K562 (cell line): Measurements from ENCODE around the gene DLG4. TPM values are rescaled to one million over a fixed set of nuclear protein-coding genes. Genes with fewer than 3 reads are reported as not detected.

Source experiments
- ATAC-seq: fragments of 200-7000 bp; cut with Tn5 transposase; 3 replicates; pipeline ENCODE4 v1.9.1; 2020; ENCODE audit warnings: moderate library complexity
- BruUV-seq: library from RNA; stranded (reverse); fragments of 400-500 nt; replicated peaks from 2 replicates; lab custom pipeline; 2021; lab: Mats Ljungman, UMichigan
- CTCF ChIA-PET: fragments of 300-600 bp; formaldehyde crosslinking; extraction: SDS; loops from one replicate; lab custom pipeline; 2021; ENCODE audit warnings: low intra/inter-chr PET ratio; lab: Yijun Ruan, JAX
- POLR2A ChIA-PET: fragments of 300-600, 350-650 bp; sonication (Branson Sonifier 250); formaldehyde crosslinking; extraction: SDS; loops from one replicate; lab custom pipeline; 2021; ENCODE audit warnings: antibody characterized with exemption, inconsistent platforms; lab: Yijun Ruan, JAX
- DNase-seq, 4 experiments: peaks; one replicate each; pipeline versions ENCODE4 v3.0.0 to v3.0.0-alpha.2; 2011 to 2018; ENCODE audit warnings: low spot score in 3 of 4, mixed read lengths in 3 of 4; ENCODE audit errors: extremely low read depth in 1 of 4
- FAIRE-seq: peaks from 2 replicates; lab custom pipeline; 2011; peaks lifted over from hg19 to GRCh38; lab: Jason Lieb, UNC
- H2AFZ ChIP-seq: 2 replicates; pipeline ENCODE4 v1.6.0; 2011; ENCODE audit warnings: low read depth, low read length, control low read depth, inconsistent platforms
- H3K27ac ChIP-seq: fragments of 200-600 bp; 3 replicates; pipeline ENCODE4 v1.8.0; 2011; ENCODE audit warnings: low read depth, mild to moderate bottlenecking, control low read depth, inconsistent platforms, low read length, moderate library complexity, mixed read lengths; ENCODE audit errors: extremely low read depth
- H3K27me3 ChIP-seq, 2 experiments: fragments of 300-600 bp in 1 of 2; 2 replicates in 1 of 2; 3 replicates in 1 of 2; pipeline versions ENCODE4 v1.6.0 to v1.8.0; 2011; ENCODE audit warnings: inconsistent platforms in 2 of 2, low read length in 2 of 2, mild to moderate bottlenecking in 1 of 2, mixed read lengths in 1 of 2, moderate library complexity in 1 of 2; ENCODE audit not compliant: control insufficient read depth in 2 of 2, insufficient read depth in 2 of 2
- H3K36me3 ChIP-seq: fragments of 300-600 bp; 3 replicates; pipeline ENCODE4 v1.8.0; 2011; ENCODE audit warnings: mild to moderate bottlenecking, low read length, inconsistent platforms; ENCODE audit not compliant: control insufficient read depth, insufficient read depth
- H3K4me1 ChIP-seq, 2 experiments: fragments of 200-600 bp in 1 of 2; replicated peaks in 1 of 2; 2 replicates in 1 of 2; 3 replicates in 1 of 2; pipeline versions ENCODE4 v1.5.1 to v1.8.0; 2011; ENCODE audit warnings: inconsistent platforms in 2 of 2, low read length in 2 of 2, mild to moderate bottlenecking in 1 of 2, mixed read lengths in 1 of 2, moderate library complexity in 1 of 2; ENCODE audit not compliant: control insufficient read depth in 2 of 2, insufficient read depth in 2 of 2
- H3K4me2 ChIP-seq: 2 replicates; pipeline ENCODE4 v1.6.1; 2011; ENCODE audit warnings: low read length, control low read depth, inconsistent platforms, mixed read lengths; ENCODE audit not compliant: insufficient read depth
- H3K4me3 ChIP-seq: fragments of 200-600 bp; sonication (generic), shearing (Covaris generic); 2 replicates; pipeline ENCODE4 v1.5.1; 2016; ENCODE audit warnings: control low read depth, inconsistent platforms
- H3K79me2 ChIP-seq: fragments of 200-600 bp; 3 replicates; pipeline ENCODE4 v1.8.0; 2011; ENCODE audit warnings: low read length, inconsistent platforms; ENCODE audit not compliant: control insufficient read depth, insufficient read depth
- H3K9ac ChIP-seq, 2 experiments: 2 replicates each; pipeline versions ENCODE4 v1.6.0 to v1.6.1; 2011; ENCODE audit warnings: low read depth in 2 of 2, low read length in 2 of 2, control low read depth in 1 of 2, inconsistent platforms in 1 of 2, mild to moderate bottlenecking in 1 of 2, mixed read lengths in 1 of 2; ENCODE audit not compliant: insufficient read depth in 1 of 2
- H3K9me1 ChIP-seq: one replicate; pipeline ENCODE4 v1.6.0; 2011; ENCODE audit warnings: inconsistent platforms, mild to moderate bottlenecking, low read length, moderate library complexity; ENCODE audit not compliant: control insufficient read depth, insufficient read depth
- H3K9me3 ChIP-seq: replicated peaks from 2 replicates; pipeline ENCODE4 v1.5.1; 2011; ENCODE audit warnings: low read depth, low read length, inconsistent platforms; ENCODE audit not compliant: control insufficient read depth, insufficient read depth
- H4K20me1 ChIP-seq: replicated peaks from 2 replicates; pipeline ENCODE4 v1.6.1; 2011; ENCODE audit warnings: low read length, inconsistent platforms, mixed read lengths; ENCODE audit not compliant: control insufficient read depth, insufficient read depth
- CBX5 ChIP-seq: IDR thresholded peaks from 2 replicates; pipeline ENCODE4 v1.6.1; 2014; ENCODE audit warnings: low read depth, borderline replicate concordance
- FUS ChIP-seq: fragments of 200-400 bp; formaldehyde crosslinking; optimal IDR thresholded peaks from 2 replicates; pipeline ENCODE3; 2017; ENCODE audit warnings: low read depth, low read length
- HNRNPH1 ChIP-seq: fragments of 200-400 bp; formaldehyde crosslinking; optimal IDR thresholded peaks from 2 replicates; pipeline ENCODE3; 2017; ENCODE audit warnings: low read depth, mild to moderate bottlenecking, low read length, moderate library complexity
- KDM4B ChIP-seq, 2 experiments: fragments of 450-650 bp in 1 of 2; sonication (generic) in 1 of 2; IDR thresholded peaks; 2 replicates each; pipeline ENCODE4 v1.6.1; 2016 to 2017; ENCODE audit warnings: borderline replicate concordance in 2 of 2, antibody characterized with exemption in 1 of 2, low read depth in 1 of 2, mild to moderate bottlenecking in 1 of 2
- NR2C1 ChIP-seq, 2 experiments: fragments of 450-650 bp; IDR thresholded peaks; 2 replicates each; pipeline ENCODE4 v1.6.1; 2017; ENCODE audit warnings: mild to moderate bottlenecking in 2 of 2, antibody characterized with exemption in 1 of 2, inconsistent platforms in 1 of 2, missing compliant biosample characterization in 1 of 2, missing genetic modification characterization in 1 of 2
- RAD51 ChIP-seq: fragments of 450-650 bp; IDR thresholded peaks from 2 replicates; pipeline ENCODE4 v1.7.1; 2016; ENCODE audit warnings: low read depth, mild to moderate bottlenecking, borderline replicate concordance
- RBM39 ChIP-seq: fragments of 200-400 bp; formaldehyde crosslinking; optimal IDR thresholded peaks from 2 replicates; pipeline ENCODE3; 2018; ENCODE audit warnings: low read depth, low read length
- RUNX1 ChIP-seq: sonication (generic); IDR thresholded peaks from 2 replicates; pipeline ENCODE4 v1.6.1; 2016; ENCODE audit warnings: antibody characterized with exemption, low read depth
- SMARCA5 ChIP-seq: fragments of 450-650 bp; IDR thresholded peaks from 2 replicates; pipeline ENCODE4 v1.6.1; 2016
- ZNF133 ChIP-seq: fragments of 250-450 bp; sonication (Bioruptor Pico); IDR thresholded peaks from 2 replicates; pipeline ENCODE4 v1.4.0; 2020; ENCODE audit warnings: mild to moderate bottlenecking
- ZNF311 ChIP-seq: fragments of 250-450 bp; sonication (Bioruptor Pico); IDR thresholded peaks from 2 replicates; pipeline ENCODE4 v1.4.0; 2020; ENCODE audit warnings: mild to moderate bottlenecking, moderate library complexity
- ZNF830 ChIP-seq: fragments of 250-450 bp; sonication (Bioruptor Pico); IDR thresholded peaks from 2 replicates; pipeline ENCODE4 v1.5.0; 2021; ENCODE audit warnings: mild to moderate bottlenecking
- WGBS: fragments of 100-300 bp; shearing (Covaris generic); methylation state at CpG from one replicate; pipeline ENCODE4 v1.1.6; 2016; ENCODE audit warnings: low coverage, mixed read lengths; ENCODE audit not compliant: insufficient coverage; ENCODE audit errors: missing lambda C conversion rate; 5-methylcytosine and 5-hydroxymethylcytosine counted together
- in situ Hi-C: fragments of 300-500 bp; cut with MboI; formaldehyde crosslinking; loops from 4 replicates; pipeline ENCODE4 v1.15.0; 2018; ENCODE audit warnings: inconsistent platforms, mixed read lengths
- intact Hi-C: fragments of 100-400 bp; cut with micrococcal nuclease; formaldehyde crosslinking; loops from 2 replicates; pipeline ENCODE4 v1.14.2; 2022
- polyA plus RNA-seq, 8 experiments: library from polyadenylated mRNA; depleted of rRNA in 4 of 8; stranded (reverse) in 5 of 8; unstranded in 3 of 8; fragments of >200 nt; fragmentation: Nextera tagmentation in 2 of 8; fragmentation: Illumina TruSeq in 1 of 8; extraction: Ambion mirVana in 2 of 8; extraction: Trizol in 1 of 8; gene quantifications; 2 replicates each; pipeline versions ENCODE4 v1.2.1 to v1.2.3, GENCODE V29; 2011 to 2014; ENCODE audit warnings: inconsistent platforms in 1 of 8, missing spikeins in 1 of 8
- total RNA-seq, 7 experiments: library from RNA; depleted of rRNA in 6 of 7; stranded (reverse); fragments of >200 nt in 6 of 7; fragmentation: Illumina TruSeq in 2 of 7; extraction: Trizol in 2 of 7; gene quantifications; 2 replicates each; pipeline versions ENCODE4 v1.2.1 to v1.2.3, GENCODE V29; 2011 to 2021; ENCODE audit warnings: low replicate concordance in 1 of 7
- TF ChIP-seq, protein P1 (sequence below), 2 experiments: fragments of 450-650 bp in 1 of 2; sonication (generic) in 1 of 2; formaldehyde crosslinking in 1 of 2; IDR thresholded peaks in 1 of 2; conservative IDR thresholded peaks in 1 of 2; 2 replicates each; pipeline versions ENCODE4 v1.6.1 to v1.8.1; 2016 to 2023; ENCODE audit warnings: mild to moderate bottlenecking in 2 of 2, moderate library complexity in 2 of 2, inconsistent platforms in 1 of 2, missing genetic modification reagents in 1 of 2
- TF ChIP-seq, protein P2 (sequence below): fragments of 250-450 bp; sonication (Bioruptor Pico); IDR thresholded peaks from 2 replicates; pipeline ENCODE4 v1.4.0; 2020

Gene DLG4
- total and polyA plus RNA-seq, 9 of the 15 experiments (the other 6 are each of a cell fraction or from before 2014, with no cell fraction given) = 0.03 to 12.0 (median 4.1) TPM

DNA sequence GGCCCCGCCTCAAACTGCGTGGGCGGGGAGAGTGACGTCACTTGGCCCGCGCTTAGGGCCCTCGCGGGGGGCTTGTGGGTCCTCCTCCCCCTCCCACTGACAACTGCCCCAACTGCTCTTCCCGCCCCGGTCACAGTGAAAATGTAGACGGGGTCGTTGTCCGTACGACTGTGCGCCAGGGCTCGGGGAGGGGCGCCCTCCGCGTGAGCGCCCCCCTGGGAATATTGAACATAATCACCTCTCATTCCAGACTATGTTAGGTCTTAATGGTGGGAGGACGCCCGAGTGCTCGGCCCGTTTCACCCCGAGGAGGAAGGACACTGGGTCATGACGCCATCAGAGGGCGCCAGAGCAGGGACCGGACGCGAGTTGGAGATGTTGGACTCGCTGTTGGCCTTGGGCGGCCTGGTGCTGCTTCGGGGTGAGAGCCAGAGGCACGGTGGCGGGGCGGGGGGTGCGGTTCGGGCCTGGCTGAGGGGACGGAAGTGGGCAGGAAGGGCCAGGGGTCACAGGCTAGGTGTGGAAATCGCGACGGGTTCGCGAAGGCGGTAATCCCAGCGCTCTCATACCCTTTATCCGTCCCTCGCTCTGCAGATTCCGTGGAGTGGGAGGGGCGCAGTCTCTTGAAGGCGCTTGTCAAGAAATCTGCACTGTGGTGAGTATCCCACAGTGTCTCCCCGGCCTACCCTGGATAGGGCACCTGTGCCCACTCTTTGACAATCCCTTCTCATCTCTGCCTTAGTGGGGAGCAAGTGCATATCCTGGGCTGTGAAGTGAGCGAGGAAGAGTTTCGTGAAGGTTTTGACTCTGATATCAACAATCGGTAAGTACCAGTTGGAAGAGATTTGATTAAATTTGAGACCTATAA lies 32.8 kb upstream of the DLG4 start, which contains the start of gene ELP5:
Gene ELP5 (plus strand): TSS at position 40 of the 868 bp plus-strand sequence. CDS start 336 bp downstream, at position 376.
- 0% methylated on average over 25 of the region's 55 CpGs for WGBS
- POLR2A ChIA-PET = interaction anchor here (0.9 to 1.7 kb wide), 3 partner anchors 11 to 14 kb away, joined by 3 to 16 read pairs (median 3); partner anchors contain the start of genes GABARAP and PHF23
- H3K9ac ChIP-seq = peak within 1 kb of the TSS; percentile 97 to 98
- TF ChIP-seq RUNX1 = no peak
- TF ChIP-seq NR2C1 (IDR thresholded peaks at IDR 0.05) = no peak
- TF ChIP-seq NR2C1 (tag; IDR thresholded peaks at IDR 0.05) = peak; percentile 52
- TF ChIP-seq ZNF311 = no peak
- TF ChIP-seq, protein P1, sequence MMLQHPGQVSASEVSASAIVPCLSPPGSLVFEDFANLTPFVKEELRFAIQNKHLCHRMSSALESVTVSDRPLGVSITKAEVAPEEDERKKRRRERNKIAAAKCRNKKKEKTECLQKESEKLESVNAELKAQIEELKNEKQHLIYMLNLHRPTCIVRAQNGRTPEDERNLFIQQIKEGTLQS (IDR thresholded peaks at IDR 0.05) = peak; percentile 97
- TF ChIP-seq, protein P1 (CRISPR knock-in tag; conservative IDR thresholded peaks at IDR 0.05) = 0 out of 2 replicates have a peak, but pooled peaks have one; percentile 6
- TF ChIP-seq RAD51 = no peak
- TF ChIP-seq, protein P2, sequence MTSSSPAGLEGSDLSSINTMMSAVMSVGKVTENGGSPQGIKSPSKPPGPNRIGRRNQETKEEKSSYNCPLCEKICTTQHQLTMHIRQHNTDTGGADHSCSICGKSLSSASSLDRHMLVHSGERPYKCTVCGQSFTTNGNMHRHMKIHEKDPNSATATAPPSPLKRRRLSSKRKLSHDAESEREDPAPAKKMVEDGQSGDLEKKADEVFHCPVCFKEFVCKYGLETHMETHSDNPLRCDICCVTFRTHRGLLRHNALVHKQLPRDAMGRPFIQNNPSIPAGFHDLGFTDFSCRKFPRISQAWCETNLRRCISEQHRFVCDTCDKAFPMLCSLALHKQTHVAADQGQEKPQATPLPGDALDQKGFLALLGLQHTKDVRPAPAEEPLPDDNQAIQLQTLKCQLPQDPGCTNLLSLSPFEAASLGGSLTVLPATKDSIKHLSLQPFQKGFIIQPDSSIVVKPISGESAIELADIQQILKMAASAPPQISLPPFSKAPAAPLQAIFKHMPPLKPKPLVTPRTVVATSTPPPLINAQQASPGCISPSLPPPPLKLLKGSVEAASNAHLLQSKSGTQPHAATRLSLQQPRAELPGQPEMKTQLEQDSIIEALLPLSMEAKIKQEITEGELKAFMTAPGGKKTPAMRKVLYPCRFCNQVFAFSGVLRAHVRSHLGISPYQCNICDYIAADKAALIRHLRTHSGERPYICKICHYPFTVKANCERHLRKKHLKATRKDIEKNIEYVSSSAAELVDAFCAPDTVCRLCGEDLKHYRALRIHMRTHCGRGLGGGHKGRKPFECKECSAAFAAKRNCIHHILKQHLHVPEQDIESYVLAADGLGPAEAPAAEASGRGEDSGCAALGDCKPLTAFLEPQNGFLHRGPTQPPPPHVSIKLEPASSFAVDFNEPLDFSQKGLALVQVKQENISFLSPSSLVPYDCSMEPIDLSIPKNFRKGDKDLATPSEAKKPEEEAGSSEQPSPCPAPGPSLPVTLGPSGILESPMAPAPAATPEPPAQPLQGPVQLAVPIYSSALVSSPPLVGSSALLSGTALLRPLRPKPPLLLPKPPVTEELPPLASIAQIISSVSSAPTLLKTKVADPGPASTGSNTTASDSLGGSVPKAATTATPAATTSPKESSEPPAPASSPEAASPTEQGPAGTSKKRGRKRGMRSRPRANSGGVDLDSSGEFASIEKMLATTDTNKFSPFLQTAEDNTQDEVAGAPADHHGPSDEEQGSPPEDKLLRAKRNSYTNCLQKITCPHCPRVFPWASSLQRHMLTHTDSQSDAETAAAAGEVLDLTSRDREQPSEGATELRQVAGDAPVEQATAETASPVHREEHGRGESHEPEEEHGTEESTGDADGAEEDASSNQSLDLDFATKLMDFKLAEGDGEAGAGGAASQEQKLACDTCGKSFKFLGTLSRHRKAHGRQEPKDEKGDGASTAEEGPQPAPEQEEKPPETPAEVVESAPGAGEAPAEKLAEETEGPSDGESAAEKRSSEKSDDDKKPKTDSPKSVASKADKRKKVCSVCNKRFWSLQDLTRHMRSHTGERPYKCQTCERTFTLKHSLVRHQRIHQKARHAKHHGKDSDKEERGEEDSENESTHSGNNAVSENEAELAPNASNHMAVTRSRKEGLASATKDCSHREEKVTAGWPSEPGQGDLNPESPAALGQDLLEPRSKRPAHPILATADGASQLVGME = no peak
- peak in 1 of 2 experiments; percentile 69; a peak in 1 of 4 replicates for TF ChIP-seq KDM4B (IDR thresholded peaks at IDR 0.05; ENCODE audit: borderline replicate concordance in 2 of 2, low read depth in 1 of 2)
- TF ChIP-seq HNRNPH1 = no peak
- no peak for TF ChIP-seq ZNF133 (CRISPR knock-in tag)
- no peak for TF ChIP-seq FUS
- TF ChIP-seq RBM39 = no peak
- no peak; the same call in 1 of the 2 replicates for TF ChIP-seq SMARCA5
- no peak for TF ChIP-seq ZNF830 (CRISPR knock-in tag)
- TF ChIP-seq CBX5 = no peak

More for the DNA sequence above, 32.8 kb upstream of the DLG4 start, which contains the start of gene ELP5:
- Histone ChIP-seq H3K4me2 (peak within 1 kb of the TSS; percentile 98), H2AFZ (peak within 1 kb of the TSS; percentile 96), H3K27me3 (no peaks in the 10 kb centered on the region), H3K9me1 (no peaks in the 10 kb centered on the region), H3K36me3 (peaks cover 49% of the 10 kb centered on the region), H3K27ac (peak within 1 kb of the TSS; percentile 96), H4K20me1 (no peaks in the 10 kb centered on the region), H3K4me3 (peak within 1 kb of the TSS; percentile 95), H3K79me2 (peaks cover 57% of the 10 kb centered on the region), H3K4me1 (peaks cover 13 to 19% of the 10 kb centered on the region in 2 experiments; a peak in 4 of 5 replicates), H3K9me3 (no peaks in the 10 kb centered on the region)
- FAIRE-seq (no peak), DNase-seq (peak; percentile 69 to 93 (median 84)), ATAC-seq (peak; percentile 82)
- in situ Hi-C loops (no loop called here), intact Hi-C loops (loop anchor here (2.0 kb wide), 1 partner anchor 14 kb away; the partner anchor contains the start of gene PHF23)
- TSS peak; percentile 69 for BruUV-seq
- CTCF ChIA-PET = interaction anchor here (0.6 kb wide), 1 partner anchor 55 kb away, joined by 3 read pairs; the partner anchor contains the start of gene EIF5A
